Glomerular endothelial cell (primary cell): ENCODE measurements around the gene GPC6. TPM values are rescaled to one million over a fixed set of nuclear protein-coding genes. Genes with fewer than 3 reads are reported as not detected.

Source experiments
- DNase-seq: peaks from one replicate; pipeline ENCODE4 v3.0.0-alpha.2; 2011; ENCODE audit warnings: low read depth, low spot score; ENCODE audit errors: extremely low read depth
- total RNA-seq: library from RNA; depleted of rRNA; stranded (reverse); fragments of >200 nt; gene quantifications from 2 replicates; pipeline ENCODE4 v1.2.3, GENCODE V29; 2015

GPC6 gene
- total RNA-seq, 1 donor from 2014 or later, result 11.0 TPM

- no peak for DNase-seq
Measured at GRCh38 chr13:93550236-93550635, 323.6 kb downstream of the GPC6 start.

- no peak for DNase-seq
Measured at GRCh38 chr13:93552596-93552995, 326.0 kb downstream of the GPC6 start.

DNA sequence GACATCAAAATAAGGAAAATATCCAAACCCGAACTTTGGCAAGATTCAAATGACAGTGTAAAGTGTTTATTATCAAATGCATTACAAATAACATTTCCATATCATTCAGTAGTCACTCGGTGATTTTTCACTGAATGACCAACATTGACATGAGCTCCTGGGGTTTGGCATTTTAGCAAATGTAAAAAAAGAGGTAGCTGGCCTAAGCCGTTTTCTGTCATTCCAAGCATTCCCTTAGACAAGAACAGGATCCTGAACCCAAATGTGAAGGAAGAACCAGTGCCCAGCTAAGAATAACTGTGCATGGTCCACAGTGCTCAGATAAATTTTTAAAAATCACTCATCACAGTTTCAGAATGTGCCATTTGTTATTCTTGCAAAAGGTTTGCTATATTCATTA, 327.9 kb downstream of the GPC6 start:
- DNase-seq, result no peak

DNA sequence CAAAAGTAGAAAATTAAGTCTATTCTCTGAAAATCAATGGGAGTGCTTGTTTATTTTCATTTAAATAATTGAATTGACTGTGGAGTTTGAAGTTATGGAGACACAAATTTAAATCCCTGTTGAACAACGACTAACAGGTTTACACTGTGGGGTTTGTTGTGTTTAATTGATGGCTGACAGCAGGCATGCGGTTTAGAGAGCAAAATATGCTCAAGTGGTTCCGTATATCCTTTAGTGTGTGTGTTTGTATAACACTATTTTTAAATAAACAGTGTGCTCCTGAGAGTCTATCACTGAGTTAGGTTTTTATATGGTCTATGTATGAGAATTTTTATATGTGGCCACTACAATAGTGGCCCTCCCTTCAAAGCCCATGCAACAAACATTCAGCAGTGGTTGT, 332.0 kb downstream of the GPC6 start:
- DNase-seq, result no peak

- DNase-seq, result no peak
Measured at GRCh38 chr13:93559718-93560117, 333.1 kb downstream of the GPC6 start.

- no peak for DNase-seq
Measured at GRCh38 chr13:93561576-93562225, 335.1 kb downstream of the GPC6 start.

- no peak for DNase-seq
Measured at GRCh38 chr13:93562676-93563075, 336.1 kb downstream of the GPC6 start.

DNA sequence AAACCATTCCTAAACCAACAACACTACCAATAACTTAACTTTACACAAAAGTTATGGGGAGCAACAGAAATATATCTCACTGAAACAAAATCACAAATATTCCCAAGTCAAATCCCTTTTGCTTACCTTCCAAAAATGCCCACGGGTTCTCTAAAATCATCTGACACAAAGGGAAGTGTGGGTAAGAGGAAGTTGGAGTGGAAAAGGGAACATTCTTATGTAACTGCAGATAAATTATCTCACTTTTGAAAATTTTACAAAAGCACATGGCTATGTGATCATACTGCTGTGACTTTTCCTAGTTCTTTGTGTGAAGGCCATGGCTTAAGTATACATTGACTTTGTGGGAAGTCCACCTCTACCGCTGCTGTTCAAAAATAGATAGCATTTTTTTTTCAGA, 350.5 kb downstream of the GPC6 start:
- no peak for DNase-seq

DNA sequence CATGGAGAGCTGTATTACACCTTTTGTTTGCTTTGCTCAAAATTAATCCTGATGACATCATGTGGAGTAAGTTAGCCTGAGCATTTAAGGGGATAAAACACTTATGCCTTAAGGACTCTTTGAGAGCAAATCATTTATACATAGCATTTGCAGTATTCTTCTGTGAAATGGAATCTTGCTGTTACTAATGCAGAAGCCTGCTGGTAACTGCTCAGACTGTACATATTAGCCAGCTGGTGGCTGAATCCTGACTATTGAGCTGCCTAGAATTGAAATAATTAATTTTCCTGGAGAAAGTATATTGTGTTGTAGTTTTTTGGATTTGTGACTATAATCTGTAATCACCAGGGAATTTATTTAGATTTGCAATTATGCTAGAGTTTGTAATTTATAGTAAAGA, 363.2 kb downstream of the GPC6 start:
- no peak for DNase-seq

GRCh38 chr13:93603043-93603442, 376.4 kb downstream of the GPC6 start:
- DNase-seq, result no peak

DNA sequence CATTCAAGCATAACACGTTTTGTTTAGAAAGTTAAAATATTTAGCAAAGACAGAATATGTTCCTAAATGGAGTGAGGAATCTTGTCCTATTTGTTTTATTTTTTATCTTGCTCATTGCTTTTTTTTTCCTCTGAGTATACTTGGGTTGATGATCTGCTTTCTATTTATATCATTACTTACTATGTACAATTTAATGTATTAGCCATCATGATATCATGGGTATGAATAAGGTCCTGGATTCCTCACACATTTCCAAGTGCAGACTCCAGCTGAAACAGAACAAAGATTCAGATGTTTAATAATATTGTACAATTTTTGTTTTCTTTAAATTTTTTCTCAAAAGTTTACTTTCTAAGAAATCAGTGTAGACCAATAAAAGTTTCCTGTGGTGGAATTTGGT, 388.2 kb downstream of the GPC6 start:
- no peak for DNase-seq

DNA sequence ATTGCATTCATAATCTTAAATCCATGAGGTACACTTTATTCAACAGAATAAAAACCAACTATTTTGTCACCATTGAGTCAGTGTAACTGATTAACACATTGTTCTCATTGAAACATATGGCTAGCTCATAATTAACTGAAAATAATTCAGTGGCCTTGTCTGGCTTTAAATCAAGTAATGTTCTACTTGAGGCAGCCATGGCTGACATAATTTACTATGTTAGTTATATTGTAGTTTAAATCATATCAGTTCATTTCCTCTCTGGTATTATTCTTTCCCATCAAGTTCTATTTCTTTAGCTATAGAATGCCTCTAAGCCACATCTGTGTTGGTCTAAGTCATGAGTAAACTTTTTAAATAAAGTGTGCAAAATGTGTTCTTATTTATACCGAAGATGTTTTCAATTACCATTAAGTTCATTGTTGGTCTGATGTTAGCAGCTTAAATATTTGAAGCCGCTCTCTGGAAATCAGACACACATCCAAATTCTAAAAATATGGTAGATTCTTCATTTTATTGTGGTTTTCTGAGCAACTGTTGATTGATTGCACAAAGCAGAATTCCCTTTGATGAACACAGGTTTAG, 393.7 kb downstream of the GPC6 start:
- no peak for DNase-seq

GRCh38 chr13:93621051-93621450, 394.4 kb downstream of the GPC6 start:
- DNase-seq, result no peak

DNA sequence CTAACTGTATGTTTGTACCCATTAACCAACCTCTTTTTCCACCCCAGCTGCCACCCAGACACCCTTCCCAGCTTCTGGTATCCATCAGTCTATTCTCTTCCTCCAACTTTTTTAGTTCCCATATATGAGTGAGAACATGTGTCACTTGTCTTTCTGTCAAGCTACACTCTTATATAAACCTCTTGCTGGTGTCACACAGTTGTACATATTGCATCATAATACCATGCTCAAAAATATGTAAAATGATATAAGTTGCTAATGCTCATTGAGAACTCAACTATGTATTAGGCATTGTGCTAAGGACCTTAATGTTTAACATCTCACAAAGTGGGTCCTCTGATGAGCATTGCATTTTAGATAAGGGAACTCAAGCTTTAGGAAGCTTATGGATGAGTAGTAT, 395.4 kb downstream of the GPC6 start:
- no peak for DNase-seq

DNA sequence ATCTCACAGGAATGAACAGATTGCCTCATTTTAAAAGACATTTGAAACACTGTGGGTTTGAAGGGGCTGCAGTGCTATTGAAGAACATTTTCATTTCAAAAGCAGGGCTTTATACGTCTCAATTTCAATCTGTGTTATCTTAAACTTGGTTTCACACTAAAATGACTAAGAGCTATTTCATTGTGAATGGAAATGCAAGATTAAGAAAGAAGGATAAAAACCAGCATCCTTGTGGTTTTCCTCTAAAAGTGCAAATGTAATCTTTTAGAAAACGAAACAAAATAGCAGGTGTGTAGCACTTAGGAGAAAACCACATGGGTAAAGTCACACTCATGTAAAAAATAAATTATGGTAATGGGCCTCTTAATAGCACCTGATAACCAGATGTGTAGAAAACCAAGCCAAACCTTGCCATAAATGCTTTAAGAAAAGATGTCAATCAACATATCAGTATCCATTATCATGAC, 397.7 kb downstream of the GPC6 start:
- DNase-seq, result no peak

GRCh38 chr13:93625536-93625935, 398.9 kb downstream of the GPC6 start:
- DNase-seq, result no peak

DNA sequence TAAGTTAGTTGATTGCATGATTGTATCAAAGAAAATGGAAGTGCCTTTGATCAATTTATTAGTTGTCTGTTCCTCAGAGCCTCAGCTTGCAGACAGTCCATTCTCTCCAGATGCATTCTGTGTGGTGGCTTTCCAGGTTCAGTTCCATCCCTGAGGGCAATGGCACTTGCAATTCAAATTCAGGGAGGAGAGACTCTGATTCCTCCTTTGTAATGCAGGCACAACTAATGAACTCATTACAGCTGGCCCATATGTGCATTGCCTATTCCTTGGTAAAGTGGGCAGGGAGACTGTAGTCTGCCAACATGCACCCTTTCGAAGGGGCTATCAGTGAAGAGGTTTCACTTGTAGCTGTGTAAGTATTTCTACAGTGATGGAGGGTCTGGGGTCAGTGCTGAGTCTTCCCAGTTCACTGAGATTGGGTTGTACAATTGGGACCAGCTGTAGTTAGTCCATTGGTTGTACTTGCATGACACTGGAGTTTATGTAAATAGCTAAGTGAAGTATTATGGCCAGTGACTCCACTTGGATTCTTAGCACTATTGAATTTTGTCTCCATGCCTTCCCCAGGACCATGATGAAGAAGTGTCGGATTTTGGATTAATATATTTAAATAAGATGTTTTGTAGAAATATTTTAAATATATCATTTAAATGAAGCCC, 401.7 kb downstream of the GPC6 start:
- DNase-seq, result no peak

- no peak for DNase-seq
Measured at GRCh38 chr13:93635616-93636032, 409.0 kb downstream of the GPC6 start.

- no peak for DNase-seq
Measured at GRCh38 chr13:93637852-93638251, 411.2 kb downstream of the GPC6 start.

DNA sequence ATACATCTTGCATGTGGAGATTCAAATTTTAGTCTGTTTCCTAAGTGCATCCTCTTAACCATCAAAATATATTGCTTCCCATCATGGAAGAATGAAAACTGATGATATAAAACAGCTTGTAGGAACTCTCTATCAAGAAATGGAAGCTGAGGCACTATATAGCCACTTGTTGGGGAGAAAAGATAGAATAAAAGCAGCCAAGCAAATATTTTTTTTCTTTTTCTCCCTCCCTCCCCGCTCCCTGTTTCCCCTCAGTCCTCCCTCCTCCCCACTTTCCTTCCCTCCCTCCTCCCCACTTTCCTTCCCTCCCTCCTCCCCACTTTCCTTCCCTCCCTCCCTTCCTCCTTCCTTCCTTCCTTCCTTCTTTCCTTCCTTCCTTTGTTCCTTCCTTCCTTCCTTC, 413.8 kb downstream of the GPC6 start:
- DNase-seq, result no peak

- DNase-seq, result no peak
Measured at GRCh38 chr13:93646245-93646644, 419.6 kb downstream of the GPC6 start.

DNA sequence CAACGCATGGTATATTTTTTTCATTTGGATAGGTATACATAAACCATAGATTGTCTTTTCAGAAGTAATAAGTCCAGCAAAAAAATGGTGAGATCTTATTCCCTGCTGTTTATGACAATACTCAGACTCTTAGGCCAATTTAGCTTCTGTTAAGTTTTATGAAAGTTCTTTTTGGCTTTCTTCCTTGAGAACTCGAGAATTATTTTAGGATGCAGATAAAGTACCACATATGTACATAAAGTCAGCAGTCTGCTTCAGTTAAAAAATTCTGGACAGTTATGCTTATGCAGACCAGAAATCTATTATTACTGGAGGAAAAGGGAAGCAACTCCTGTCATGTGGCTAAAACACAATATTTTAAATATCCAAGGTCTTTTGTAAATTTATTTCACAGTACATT, 422.9 kb downstream of the GPC6 start:
- no peak for DNase-seq
